Iris pigment epithelial cell (primary cell): ENCODE results near the gene ACTG1.
A peak's percentile ranks its signal among the peaks of the same experiment; 100 is the strongest.
"Not testable (repeated sequence)": the region's sequence is repeated elsewhere in the genome, so short reads cannot be mapped to it uniquely, and the experiment has no call there.

Experiments
- DNase-seq: peaks from one replicate; pipeline ENCODE4 v3.0.0-alpha.2; 2011; ENCODE audit warnings: low read depth

The ACTG1 gene

DNA sequence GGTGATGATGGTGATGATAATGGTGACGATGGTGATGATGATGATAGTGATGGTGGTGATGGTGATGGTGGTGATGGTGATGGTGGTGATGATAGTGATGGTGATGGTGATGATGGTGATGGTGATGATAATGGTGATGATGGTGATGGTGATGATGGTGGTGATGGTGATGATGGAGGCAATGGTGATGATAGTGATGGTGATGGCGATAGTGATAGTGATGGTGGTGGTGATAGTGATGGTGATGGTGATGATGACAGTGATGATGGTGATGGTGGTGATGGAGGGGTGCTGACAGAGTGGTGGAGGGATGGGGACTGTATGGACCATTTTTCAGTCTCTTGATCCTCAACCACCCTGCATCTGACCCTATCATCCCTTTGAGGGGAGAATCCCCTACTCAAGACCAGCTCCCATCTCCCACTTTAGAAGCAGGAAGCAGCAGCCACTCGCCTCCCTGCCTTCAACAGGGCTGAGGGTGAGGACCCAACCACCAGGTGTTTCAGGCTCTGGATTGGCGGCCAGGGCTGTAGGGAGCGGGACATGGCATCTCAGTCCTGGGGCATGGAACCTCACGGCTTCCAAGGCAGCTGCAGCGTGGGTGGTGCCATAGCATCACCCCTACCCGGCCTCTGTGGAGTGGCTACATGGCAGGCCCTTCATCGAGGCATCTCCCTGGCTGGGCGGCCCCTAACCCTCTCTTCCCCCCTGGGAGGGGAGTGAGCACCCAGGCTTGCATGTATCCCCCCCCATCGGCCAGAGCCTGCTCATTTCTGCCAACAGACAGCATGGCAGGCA lies 20.1 kb upstream of the ACTG1 start:
- DNase-seq = no peak

DNA sequence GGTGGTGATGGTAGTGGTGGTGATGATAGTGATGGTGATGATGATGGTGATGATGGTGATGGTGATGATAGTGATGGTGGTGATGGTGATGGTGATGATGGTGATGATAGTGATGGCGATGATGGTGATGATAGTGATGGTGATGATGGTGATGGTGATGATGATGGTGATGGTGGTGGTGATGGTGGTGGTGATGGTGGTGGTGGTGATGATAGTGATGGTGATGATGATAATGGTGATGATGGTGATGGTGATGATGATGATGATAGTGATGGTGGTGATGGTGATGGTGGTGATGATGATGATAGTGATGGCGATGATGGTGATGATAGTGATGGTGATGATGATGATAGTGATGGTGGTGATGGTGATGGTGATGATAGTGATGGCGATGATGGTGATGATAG lies 19.4 kb upstream of the ACTG1 start:
- DNase-seq = not testable (repeated sequence)

DNA sequence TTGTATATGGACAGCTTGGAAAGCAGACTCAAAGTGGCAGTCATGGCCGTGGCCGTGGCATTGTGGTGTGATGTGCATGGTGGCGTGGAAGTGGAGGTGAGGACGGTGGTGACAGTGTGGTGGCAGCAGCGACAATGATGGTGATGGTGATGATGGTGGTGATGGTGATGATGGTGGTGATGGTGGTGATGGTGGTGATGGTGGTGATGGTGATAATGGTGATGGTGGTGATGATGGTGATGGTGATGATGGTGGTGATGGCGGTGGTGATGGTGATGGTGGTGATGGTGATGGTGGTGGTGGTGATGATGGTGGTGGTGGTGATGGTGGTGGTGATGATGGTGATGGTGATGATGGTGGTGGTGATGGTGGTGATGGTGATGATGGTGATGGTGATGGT lies 18.4 kb upstream of the ACTG1 start:
- DNase-seq = not testable (repeated sequence)

- no peak for DNase-seq
Measured at GRCh38 chr17:81529437-81529803, 16.8 kb upstream of the ACTG1 start.

GRCh38 chr17:81528651-81529436 lies 16.2 kb upstream of the ACTG1 start:
- DNase-seq = no peak

- DNase-seq = no peak
Measured at GRCh38 chr17:81528384-81528650, 15.7 kb upstream of the ACTG1 start.

DNA sequence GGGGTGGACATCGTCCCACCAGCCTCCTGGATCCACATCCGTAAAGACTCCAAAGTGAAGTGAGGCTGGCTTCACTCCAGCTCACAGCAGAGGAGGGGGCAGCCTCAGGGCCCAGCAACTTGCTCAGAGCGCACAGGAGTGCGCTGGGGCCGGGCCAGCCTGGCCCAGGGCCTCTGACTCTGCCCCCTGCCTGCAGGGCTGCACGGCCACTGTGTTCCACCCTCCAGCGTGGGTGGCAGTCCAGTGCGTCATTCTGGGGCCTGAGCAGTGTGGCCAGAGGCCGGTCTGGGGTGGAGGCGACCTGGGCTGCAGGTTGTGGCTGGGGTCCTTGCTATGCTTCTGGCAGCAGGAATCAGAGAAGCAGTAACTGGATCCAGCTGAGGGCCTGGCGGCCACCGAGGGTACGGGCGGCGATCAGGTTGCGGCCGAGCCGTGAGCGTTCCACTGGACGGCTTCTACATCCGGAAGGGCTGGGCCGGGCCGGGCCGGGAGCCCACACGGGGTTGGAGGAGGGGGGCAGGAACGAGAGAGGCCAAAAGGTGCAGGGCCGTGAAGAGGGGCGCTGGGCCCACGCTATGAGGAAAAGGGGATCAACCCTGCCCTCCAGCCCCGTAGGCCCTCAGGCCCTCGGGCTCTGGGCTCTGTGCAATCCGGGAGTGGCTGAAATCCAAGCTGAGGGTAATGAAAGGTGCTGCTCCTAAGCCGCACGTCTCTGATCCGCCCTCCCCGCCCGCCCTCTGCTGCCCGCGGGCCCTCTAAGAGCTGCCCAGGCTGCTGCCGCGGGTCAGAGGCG lies 15.2 kb upstream of the ACTG1 start, which contains the start of gene FSCN2:
FSCN2 (plus strand) TSS at position 787 of the 793 bp plus-strand sequence. CDS start 155 bp downstream, outside the sequence.
- DNase-seq = no peak

GRCh38 chr17:81526662-81527571 lies 14.3 kb upstream of the ACTG1 start:
- DNase-seq = no peak

DNA sequence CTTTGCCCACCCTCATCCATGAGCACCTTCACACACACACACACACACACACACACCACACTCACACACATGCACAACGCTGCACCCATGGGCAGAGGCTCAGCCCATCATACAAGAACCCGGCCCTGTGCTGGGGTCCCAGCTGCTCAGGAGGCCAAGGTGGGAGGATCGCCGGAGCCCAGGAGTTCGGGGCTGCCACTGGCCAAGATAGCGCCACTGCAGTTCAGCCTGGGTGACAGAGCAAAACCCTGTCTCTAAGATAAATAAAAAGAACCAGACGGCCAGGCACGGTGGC lies 12.2 kb upstream of the ACTG1 start:
- DNase-seq = no peak

- no peak for DNase-seq
Measured at GRCh38 chr17:81524039-81524864, 11.7 kb upstream of the ACTG1 start.

- DNase-seq = no peak
Measured at GRCh38 chr17:81523402-81524038, 10.9 kb upstream of the ACTG1 start.

- peak; percentile 51 for DNase-seq
Measured at GRCh38 chr17:81522491-81523401, 10.1 kb upstream of the ACTG1 start.

- no peak for DNase-seq
Measured at GRCh38 chr17:81520021-81520901, 7.7 kb upstream of the ACTG1 start.

DNA sequence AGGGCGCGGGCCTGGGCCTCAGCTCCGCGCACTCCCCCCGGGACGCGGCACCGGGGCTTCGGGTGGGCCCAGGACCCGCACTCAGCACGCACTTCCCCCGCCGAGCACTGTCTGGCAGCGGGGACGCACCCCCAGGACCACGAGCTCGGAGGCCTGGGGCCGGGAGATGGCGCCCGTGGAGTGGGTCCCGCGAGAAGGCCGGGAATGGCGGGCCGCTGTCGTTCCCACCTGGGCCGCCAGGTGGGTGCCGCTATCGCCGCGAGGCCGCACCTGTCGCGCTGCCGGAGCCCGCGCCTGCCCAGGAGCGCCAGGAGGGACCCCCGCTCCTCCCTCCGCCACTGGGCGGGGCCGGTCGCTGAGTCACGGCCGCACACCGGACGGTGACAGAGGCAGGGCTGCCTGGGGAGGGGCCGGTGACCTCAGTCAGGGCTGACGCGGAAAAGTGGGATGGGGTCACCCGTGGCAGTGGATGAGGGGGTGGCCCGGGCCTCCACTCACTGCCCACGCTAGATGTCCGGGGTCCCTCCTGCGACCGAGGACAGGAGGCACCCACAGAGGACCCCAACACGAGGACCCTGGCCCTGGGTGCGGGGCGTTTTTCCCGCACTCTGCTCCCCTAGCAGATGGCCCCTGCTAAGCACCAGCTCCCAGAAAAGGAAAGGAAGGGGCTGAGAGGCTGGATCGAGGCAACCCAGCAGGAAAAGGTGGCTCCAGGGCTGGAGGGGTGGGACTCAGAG lies 6.9 kb upstream of the ACTG1 start:
- no peak for DNase-seq

DNA sequence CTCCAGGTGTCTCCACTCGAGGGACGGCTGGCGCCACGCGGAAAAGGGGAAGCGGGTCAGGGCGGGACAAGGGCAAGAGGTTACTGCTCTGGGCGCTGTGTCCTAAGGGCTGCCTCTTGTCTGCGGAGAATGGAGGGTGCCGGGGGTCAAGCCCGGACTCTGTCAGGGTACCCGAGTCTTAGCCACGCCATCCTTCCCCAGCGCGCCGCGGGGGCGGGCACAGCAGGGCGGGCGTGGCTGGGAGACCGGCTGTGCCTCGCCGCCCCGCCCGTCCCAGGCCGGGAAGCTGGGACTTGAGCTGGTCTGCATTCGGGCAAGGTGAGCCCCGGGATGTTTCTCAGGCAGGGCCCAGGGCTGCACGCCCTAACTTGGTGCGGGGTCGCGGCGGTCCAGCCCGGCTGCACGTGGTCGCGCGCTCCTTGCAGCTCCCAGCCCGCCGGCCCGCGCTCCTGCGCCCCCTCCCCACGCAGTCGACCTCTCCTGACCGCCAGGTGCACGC lies 6.2 kb upstream of the ACTG1 start:
- peak; percentile 25 for DNase-seq

DNA sequence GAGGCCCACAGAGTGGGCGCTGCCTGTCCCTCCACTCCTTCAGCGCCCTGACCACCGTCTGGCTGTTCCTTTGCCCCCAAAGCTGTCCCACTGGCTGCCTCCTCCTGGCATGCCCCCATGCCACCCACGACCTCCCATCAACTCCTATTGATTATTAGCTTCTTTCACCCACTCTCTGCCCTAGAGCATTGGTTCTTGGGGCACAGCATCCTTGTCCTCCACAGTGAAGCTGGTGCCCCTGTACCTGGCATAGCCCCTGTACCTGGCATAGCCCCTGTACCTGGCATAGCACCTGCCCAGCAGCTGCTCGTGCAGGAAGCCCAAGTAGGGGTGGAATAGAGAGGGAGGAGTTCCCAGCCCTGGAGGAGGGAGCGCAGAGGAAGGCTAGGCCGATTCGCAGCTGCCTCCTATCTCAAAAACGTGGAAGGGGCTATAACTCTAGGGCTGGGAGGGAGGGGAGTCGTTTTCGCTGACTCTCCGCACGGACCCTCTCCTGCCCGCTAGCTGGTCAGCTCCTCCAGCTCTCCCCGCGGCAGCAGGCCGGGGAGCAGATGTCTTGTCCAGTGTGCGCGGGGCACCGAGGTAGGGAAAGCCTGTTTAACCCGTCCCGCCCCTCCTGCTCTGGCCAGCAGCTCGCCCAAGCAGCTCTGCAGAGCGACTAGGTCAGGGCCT lies 5.7 kb upstream of the ACTG1 start:
- no peak for DNase-seq
